ENCODE measurements around the gene LARP4B. TPM values are rescaled to one million over a fixed set of nuclear protein-coding genes. Genes with fewer than 3 reads are reported as not detected.

The LARP4B gene
- total RNA-seq, 1 experiment from 2014 or later: 122 TPM

- ChIA-PET POLR2A (no interaction called here), RAD21 (ENCODE audit: low non-redundant PET in 1 of 2, low total read pairs in 2 of 2, uncharacterized antibody in 2 of 2, unreplicated experiment in 2 of 2) (no interaction called here), CTCF (no interaction called here)
- ATAC-seq (no peak), DNase-seq (ENCODE audit: low read depth, low spot score) (no peak)
- Histone ChIP-seq H3K4me3 (replicated peaks in 1 of 2; ENCODE audit: low read depth in 1 of 2, low read length in 2 of 2) (no peak overlapping the region), H2AFZ (ENCODE audit: low read depth, low read length, poor library complexity, severe bottlenecking) (no peak overlapping the region), H4K20me1 (ENCODE audit: insufficient read depth) (no peaks in the 10 kb centered on the region), H3K4me1 (ENCODE audit: control insufficient read depth in 1 of 2, insufficient read depth in 2 of 2, low read length in 2 of 2) (peaks cover 6 to 15% of the 10 kb centered on the region in 2 experiments; a peak in 3 of 4 replicates), H3K9ac (ENCODE audit: low read length) (no peak overlapping the region), H3K27ac (ENCODE audit: low read depth, low read length) (no peak overlapping the region), H3K9me2 (ENCODE audit: insufficient read depth) (no peaks in the 10 kb centered on the region), H3K79me2 (ENCODE audit: insufficient read depth, low read length) (no peaks in the 10 kb centered on the region), H3K9me3 (ENCODE audit: control insufficient read depth in 1 of 2, insufficient read depth in 1 of 2, low read depth in 1 of 2, low read length in 2 of 2) (no peaks in the 10 kb centered on the region), H3K36me3 (ENCODE audit: control insufficient read depth in 1 of 2, insufficient read depth in 2 of 2, low read length in 2 of 2) (no peaks in the 10 kb centered on the region), H3K4me2 (ENCODE audit: low read length) (no peak overlapping the region), H3K27me3 (ENCODE audit: insufficient read depth, low read length) (peaks cover 3% of the 10 kb centered on the region; the same call in 1 of the 2 replicates)
- intact Hi-C loops (cut with micrococcal nuclease): loop anchor here (10.0 kb wide), 1 partner anchor 201 kb away; no protein-coding TSS in a partner anchor
- no TSS peak for BruUV-seq (replicated peaks)
- TF ChIP-seq POLR2A (IDR thresholded peaks at IDR 0.05; ENCODE audit: borderline replicate concordance, extremely low read depth, insufficient read depth, insufficient read length) (no peak), SRF (IDR thresholded peaks at IDR 0.05; ENCODE audit: low read depth) (no peak), SIN3A (IDR thresholded peaks at IDR 0.05; ENCODE audit: low read depth) (no peak), EZH2phosphoT487 (IDR thresholded peaks at IDR 0.05; ENCODE audit: borderline replicate concordance) (no peak), ZNF274 (IDR thresholded peaks at IDR 0.05; ENCODE audit: low read depth, low read length) (no peak), POLR2AphosphoS5 (IDR thresholded peaks at IDR 0.05; ENCODE audit: low read depth, low read length) (no peak), EGR1 (IDR thresholded peaks at IDR 0.05; ENCODE audit: low read depth) (no peak), ZFX (IDR thresholded peaks at IDR 0.05) (no peak), SP1 (IDR thresholded peaks at IDR 0.05; ENCODE audit: low read depth) (no peak), JUND (IDR thresholded peaks at IDR 0.05) (no peak), EZH2 (IDR thresholded peaks at IDR 0.05) (no peak), ELF1 (IDR thresholded peaks at IDR 0.05; ENCODE audit: borderline replicate concordance, low read depth) (no peak), CBX3 (IDR thresholded peaks at IDR 0.05; ENCODE audit: low read depth) (no peak), FOSL1 (IDR thresholded peaks at IDR 0.05; ENCODE audit: low read depth) (no peak), RAD21 (IDR thresholded peaks at IDR 0.05; ENCODE audit: low read depth) (no peak), YY1 (IDR thresholded peaks at IDR 0.05; ENCODE audit: extremely low read depth, insufficient replicate concordance, low read depth, low read length) (no peak)
- TF ChIP-seq, protein P1, sequence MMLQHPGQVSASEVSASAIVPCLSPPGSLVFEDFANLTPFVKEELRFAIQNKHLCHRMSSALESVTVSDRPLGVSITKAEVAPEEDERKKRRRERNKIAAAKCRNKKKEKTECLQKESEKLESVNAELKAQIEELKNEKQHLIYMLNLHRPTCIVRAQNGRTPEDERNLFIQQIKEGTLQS (IDR thresholded peaks at IDR 0.05): no peak
- TF ChIP-seq, protein P2, sequence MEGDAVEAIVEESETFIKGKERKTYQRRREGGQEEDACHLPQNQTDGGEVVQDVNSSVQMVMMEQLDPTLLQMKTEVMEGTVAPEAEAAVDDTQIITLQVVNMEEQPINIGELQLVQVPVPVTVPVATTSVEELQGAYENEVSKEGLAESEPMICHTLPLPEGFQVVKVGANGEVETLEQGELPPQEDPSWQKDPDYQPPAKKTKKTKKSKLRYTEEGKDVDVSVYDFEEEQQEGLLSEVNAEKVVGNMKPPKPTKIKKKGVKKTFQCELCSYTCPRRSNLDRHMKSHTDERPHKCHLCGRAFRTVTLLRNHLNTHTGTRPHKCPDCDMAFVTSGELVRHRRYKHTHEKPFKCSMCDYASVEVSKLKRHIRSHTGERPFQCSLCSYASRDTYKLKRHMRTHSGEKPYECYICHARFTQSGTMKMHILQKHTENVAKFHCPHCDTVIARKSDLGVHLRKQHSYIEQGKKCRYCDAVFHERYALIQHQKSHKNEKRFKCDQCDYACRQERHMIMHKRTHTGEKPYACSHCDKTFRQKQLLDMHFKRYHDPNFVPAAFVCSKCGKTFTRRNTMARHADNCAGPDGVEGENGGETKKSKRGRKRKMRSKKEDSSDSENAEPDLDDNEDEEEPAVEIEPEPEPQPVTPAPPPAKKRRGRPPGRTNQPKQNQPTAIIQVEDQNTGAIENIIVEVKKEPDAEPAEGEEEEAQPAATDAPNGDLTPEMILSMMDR (IDR thresholded peaks at IDR 0.05 in 2 of 3, conservative IDR thresholded peaks at IDR 0.05 in 1 of 3; ENCODE audit: borderline replicate concordance in 1 of 3, insufficient read depth in 1 of 3, low read depth in 2 of 3, low read length in 2 of 3): no peak
- TF ChIP-seq, protein P3, sequence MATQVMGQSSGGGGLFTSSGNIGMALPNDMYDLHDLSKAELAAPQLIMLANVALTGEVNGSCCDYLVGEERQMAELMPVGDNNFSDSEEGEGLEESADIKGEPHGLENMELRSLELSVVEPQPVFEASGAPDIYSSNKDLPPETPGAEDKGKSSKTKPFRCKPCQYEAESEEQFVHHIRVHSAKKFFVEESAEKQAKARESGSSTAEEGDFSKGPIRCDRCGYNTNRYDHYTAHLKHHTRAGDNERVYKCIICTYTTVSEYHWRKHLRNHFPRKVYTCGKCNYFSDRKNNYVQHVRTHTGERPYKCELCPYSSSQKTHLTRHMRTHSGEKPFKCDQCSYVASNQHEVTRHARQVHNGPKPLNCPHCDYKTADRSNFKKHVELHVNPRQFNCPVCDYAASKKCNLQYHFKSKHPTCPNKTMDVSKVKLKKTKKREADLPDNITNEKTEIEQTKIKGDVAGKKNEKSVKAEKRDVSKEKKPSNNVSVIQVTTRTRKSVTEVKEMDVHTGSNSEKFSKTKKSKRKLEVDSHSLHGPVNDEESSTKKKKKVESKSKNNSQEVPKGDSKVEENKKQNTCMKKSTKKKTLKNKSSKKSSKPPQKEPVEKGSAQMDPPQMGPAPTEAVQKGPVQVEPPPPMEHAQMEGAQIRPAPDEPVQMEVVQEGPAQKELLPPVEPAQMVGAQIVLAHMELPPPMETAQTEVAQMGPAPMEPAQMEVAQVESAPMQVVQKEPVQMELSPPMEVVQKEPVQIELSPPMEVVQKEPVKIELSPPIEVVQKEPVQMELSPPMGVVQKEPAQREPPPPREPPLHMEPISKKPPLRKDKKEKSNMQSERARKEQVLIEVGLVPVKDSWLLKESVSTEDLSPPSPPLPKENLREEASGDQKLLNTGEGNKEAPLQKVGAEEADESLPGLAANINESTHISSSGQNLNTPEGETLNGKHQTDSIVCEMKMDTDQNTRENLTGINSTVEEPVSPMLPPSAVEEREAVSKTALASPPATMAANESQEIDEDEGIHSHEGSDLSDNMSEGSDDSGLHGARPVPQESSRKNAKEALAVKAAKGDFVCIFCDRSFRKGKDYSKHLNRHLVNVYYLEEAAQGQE (IDR thresholded peaks at IDR 0.05; ENCODE audit: low read depth): no peak
- TF ChIP-seq, protein P4, sequence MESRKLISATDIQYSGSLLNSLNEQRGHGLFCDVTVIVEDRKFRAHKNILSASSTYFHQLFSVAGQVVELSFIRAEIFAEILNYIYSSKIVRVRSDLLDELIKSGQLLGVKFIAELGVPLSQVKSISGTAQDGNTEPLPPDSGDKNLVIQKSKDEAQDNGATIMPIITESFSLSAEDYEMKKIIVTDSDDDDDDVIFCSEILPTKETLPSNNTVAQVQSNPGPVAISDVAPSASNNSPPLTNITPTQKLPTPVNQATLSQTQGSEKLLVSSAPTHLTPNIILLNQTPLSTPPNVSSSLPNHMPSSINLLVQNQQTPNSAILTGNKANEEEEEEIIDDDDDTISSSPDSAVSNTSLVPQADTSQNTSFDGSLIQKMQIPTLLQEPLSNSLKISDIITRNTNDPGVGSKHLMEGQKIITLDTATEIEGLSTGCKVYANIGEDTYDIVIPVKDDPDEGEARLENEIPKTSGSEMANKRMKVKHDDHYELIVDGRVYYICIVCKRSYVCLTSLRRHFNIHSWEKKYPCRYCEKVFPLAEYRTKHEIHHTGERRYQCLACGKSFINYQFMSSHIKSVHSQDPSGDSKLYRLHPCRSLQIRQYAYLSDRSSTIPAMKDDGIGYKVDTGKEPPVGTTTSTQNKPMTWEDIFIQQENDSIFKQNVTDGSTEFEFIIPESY (IDR thresholded peaks at IDR 0.05; ENCODE audit: extremely low read depth, insufficient replicate concordance, low read length): no peak
Observed at GRCh38 chr10:785861-786214, 145.7 kb downstream of the LARP4B start.

Data from HCT116 (cell line).